HepG2 (cell line): Measurements from ENCODE around the gene SIN3A. TPM values are rescaled to one million over a fixed set of nuclear protein-coding genes. Genes with fewer than 3 reads are reported as not detected.
A peak's percentile ranks its signal among the peaks of the same experiment; 100 is the strongest.

Source experiments
- CBFB ChIP-seq: sonication (generic); formaldehyde crosslinking; IDR thresholded peaks from 2 replicates; pipeline ENCODE4 v1.4.0; 2020; ENCODE audit warnings: missing genetic modification reagents
- ELF1 ChIP-seq: sonication (generic); formaldehyde crosslinking; IDR thresholded peaks from 2 replicates; pipeline ENCODE4 v1.4.0; 2020; ENCODE audit warnings: missing genetic modification reagents
- ELF3 ChIP-seq: IDR thresholded peaks from 2 replicates; pipeline ENCODE4 v1.6.1; 2016; ENCODE audit warnings: missing genetic modification reagents, missing compliant biosample characterization
- HMG20B ChIP-seq: conservative IDR thresholded peaks from 2 replicates; pipeline ENCODE4 v1.6.1; 2016; ENCODE audit warnings: missing genetic modification reagents, missing compliant biosample characterization
- KLF6 ChIP-seq: IDR thresholded peaks from 2 replicates; pipeline ENCODE4 v1.8.0; 2016; ENCODE audit warnings: missing biosample characterization, missing genetic modification reagents
- NAIF1 ChIP-seq: sonication (generic); formaldehyde crosslinking; IDR thresholded peaks from 2 replicates; pipeline ENCODE4 v1.5.0; 2020; ENCODE audit warnings: mild to moderate bottlenecking, missing genetic modification reagents, borderline replicate concordance
- POLR2A ChIP-seq, 2 experiments: IDR thresholded peaks; 2 replicates each; pipeline ENCODE4 v1.6.1; 2011; ENCODE audit warnings: low read depth in 2 of 2, low read length in 2 of 2, mild to moderate bottlenecking in 1 of 2, moderate library complexity in 1 of 2; ENCODE audit not compliant: insufficient read depth in 1 of 2
- RCOR2 ChIP-seq: IDR thresholded peaks from 2 replicates; pipeline ENCODE4 v1.6.1; 2016; ENCODE audit warnings: missing biosample characterization, missing genetic modification reagents
- SRF ChIP-seq: IDR thresholded peaks from 2 replicates; pipeline ENCODE4 v1.6.1; 2011; ENCODE audit warnings: mild to moderate bottlenecking, low read depth, low read length, moderate library complexity
- ZNF484 ChIP-seq: sonication (generic); formaldehyde crosslinking; IDR thresholded peaks from 2 replicates; pipeline ENCODE4 v1.5.1; 2020; ENCODE audit warnings: mild to moderate bottlenecking, low read depth, missing genetic modification reagents, borderline replicate concordance
- ZNF563 ChIP-seq: sonication (generic); formaldehyde crosslinking; IDR thresholded peaks from 2 replicates; pipeline ENCODE4 v1.8.0; 2022; ENCODE audit warnings: mild to moderate bottlenecking, moderate library complexity, missing genetic modification reagents
- ZNF605 ChIP-seq: sonication (generic); formaldehyde crosslinking; IDR thresholded peaks from 2 replicates; pipeline ENCODE4 v1.8.0; 2022; ENCODE audit warnings: mild to moderate bottlenecking, missing genetic modification reagents
- ZNF772 ChIP-seq: sonication (generic); formaldehyde crosslinking; IDR thresholded peaks from 2 replicates; pipeline ENCODE4 v1.5.0; 2020; ENCODE audit warnings: mild to moderate bottlenecking, missing genetic modification reagents
- ZNF773 ChIP-seq: sonication (generic); formaldehyde crosslinking; IDR thresholded peaks from 2 replicates; pipeline ENCODE4 v1.4.0; 2020; ENCODE audit warnings: missing genetic modification reagents, borderline replicate concordance
- ZNF850 ChIP-seq: sonication (generic); formaldehyde crosslinking; conservative IDR thresholded peaks from 2 replicates; pipeline ENCODE4 v1.9.0; 2021; ENCODE audit warnings: mild to moderate bottlenecking, missing genetic modification reagents
- ZSCAN31 ChIP-seq: sonication (generic); formaldehyde crosslinking; IDR thresholded peaks from 2 replicates; pipeline ENCODE4 v1.5.0; 2020; ENCODE audit warnings: low read depth, mild to moderate bottlenecking, missing genetic modification reagents
- polyA plus RNA-seq, 8 experiments: library from polyadenylated mRNA; depleted of rRNA in 3 of 8; stranded (reverse) in 7 of 8; unstranded in 1 of 8; fragments of >200 nt; fragmentation: Illumina TruSeq in 4 of 8; extraction: Trizol in 4 of 8; gene quantifications; 2 replicates each; pipeline versions ENCODE4 v1.2.1 to v1.2.3, GENCODE V29; 2011 to 2016; ENCODE audit warnings: low read depth in 4 of 8, missing spikeins in 1 of 8, mixed read lengths in 1 of 8; ENCODE audit not compliant: insufficient read depth in 1 of 8
- total RNA-seq, 5 experiments: library from RNA; depleted of rRNA; stranded (reverse); fragments of >200 nt; fragmentation: Illumina TruSeq; extraction: Trizol; gene quantifications; 2 replicates each; pipeline ENCODE4 v1.2.3, GENCODE V29; 2016; ENCODE audit warnings: low read depth in 1 of 5
- TF ChIP-seq, protein P1 (sequence below): sonication (generic); formaldehyde crosslinking; IDR thresholded peaks from one replicate; pipeline ENCODE4 v1.5.1; 2020; ENCODE audit warnings: mild to moderate bottlenecking, missing genetic modification reagents; ENCODE audit errors: not compliant biosample characterization
- TF ChIP-seq, protein P2 (sequence below): sonication (generic); formaldehyde crosslinking; IDR thresholded peaks from 2 replicates; pipeline ENCODE4 v1.4.0; 2020; ENCODE audit warnings: mild to moderate bottlenecking, missing genetic modification reagents
- TF ChIP-seq, protein P3 (sequence below): sonication (generic); formaldehyde crosslinking; IDR thresholded peaks from 2 replicates; pipeline ENCODE4 v1.5.0; 2020; ENCODE audit warnings: missing genetic modification reagents, mild to moderate bottlenecking, borderline replicate concordance
- TF ChIP-seq, protein P4 (sequence below), 2 experiments: fragments of 450-650 bp in 1 of 2; sonication (generic) in 1 of 2; formaldehyde crosslinking; IDR thresholded peaks; 2 replicates each; pipeline versions ENCODE4 v1.5.0 to v1.8.0; 2020 to 2022; ENCODE audit warnings: mild to moderate bottlenecking in 1 of 2, missing genetic modification reagents in 1 of 2

Gene SIN3A
- total and polyA plus RNA-seq, 2 of the 13 experiments (the other 11 are each of a cell fraction or from before 2014, with no cell fraction given), result 16.1 to 28.1 TPM

DNA sequence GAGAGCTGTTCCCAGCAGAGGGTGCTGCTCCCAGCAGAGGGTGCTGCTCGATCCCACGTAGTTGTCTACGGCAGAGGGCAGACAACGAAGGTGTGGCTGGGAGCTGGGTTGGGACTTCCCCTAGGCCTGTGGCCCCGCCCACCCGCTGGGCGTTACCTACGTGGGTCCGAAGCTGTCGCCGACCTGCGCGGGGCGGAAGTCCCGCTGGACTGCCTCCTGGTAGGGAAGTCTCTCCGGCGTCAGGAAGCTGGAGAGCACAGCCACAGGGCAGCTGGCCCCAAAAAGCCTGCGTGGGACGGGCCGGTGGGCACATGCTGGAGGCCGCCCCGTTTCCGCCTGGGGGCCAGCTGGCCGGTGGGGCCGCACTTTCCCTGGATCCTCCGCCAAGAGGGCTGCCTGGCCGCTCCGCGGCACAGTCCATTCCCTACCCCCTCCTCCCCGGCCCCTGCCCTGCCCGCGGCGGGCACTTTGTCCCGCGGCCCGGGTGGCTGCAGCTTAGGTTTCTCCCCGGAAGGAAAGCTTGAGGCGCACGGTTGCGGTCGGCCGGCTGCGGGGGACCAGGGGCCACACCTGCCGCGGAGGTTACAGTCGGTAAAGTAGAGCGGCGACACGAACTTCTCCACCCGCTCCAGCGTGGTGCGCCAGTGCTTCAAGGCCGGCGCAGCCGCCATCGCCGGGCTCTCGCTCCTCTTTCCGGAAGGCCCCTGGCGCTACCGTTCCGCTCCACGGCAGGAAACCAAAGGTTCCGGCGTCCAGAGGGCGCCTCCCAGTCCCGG, 83.4 kb downstream of the SIN3A start, which contains the start of gene MAN2C1 (continued):
- TF ChIP-seq, protein P1, sequence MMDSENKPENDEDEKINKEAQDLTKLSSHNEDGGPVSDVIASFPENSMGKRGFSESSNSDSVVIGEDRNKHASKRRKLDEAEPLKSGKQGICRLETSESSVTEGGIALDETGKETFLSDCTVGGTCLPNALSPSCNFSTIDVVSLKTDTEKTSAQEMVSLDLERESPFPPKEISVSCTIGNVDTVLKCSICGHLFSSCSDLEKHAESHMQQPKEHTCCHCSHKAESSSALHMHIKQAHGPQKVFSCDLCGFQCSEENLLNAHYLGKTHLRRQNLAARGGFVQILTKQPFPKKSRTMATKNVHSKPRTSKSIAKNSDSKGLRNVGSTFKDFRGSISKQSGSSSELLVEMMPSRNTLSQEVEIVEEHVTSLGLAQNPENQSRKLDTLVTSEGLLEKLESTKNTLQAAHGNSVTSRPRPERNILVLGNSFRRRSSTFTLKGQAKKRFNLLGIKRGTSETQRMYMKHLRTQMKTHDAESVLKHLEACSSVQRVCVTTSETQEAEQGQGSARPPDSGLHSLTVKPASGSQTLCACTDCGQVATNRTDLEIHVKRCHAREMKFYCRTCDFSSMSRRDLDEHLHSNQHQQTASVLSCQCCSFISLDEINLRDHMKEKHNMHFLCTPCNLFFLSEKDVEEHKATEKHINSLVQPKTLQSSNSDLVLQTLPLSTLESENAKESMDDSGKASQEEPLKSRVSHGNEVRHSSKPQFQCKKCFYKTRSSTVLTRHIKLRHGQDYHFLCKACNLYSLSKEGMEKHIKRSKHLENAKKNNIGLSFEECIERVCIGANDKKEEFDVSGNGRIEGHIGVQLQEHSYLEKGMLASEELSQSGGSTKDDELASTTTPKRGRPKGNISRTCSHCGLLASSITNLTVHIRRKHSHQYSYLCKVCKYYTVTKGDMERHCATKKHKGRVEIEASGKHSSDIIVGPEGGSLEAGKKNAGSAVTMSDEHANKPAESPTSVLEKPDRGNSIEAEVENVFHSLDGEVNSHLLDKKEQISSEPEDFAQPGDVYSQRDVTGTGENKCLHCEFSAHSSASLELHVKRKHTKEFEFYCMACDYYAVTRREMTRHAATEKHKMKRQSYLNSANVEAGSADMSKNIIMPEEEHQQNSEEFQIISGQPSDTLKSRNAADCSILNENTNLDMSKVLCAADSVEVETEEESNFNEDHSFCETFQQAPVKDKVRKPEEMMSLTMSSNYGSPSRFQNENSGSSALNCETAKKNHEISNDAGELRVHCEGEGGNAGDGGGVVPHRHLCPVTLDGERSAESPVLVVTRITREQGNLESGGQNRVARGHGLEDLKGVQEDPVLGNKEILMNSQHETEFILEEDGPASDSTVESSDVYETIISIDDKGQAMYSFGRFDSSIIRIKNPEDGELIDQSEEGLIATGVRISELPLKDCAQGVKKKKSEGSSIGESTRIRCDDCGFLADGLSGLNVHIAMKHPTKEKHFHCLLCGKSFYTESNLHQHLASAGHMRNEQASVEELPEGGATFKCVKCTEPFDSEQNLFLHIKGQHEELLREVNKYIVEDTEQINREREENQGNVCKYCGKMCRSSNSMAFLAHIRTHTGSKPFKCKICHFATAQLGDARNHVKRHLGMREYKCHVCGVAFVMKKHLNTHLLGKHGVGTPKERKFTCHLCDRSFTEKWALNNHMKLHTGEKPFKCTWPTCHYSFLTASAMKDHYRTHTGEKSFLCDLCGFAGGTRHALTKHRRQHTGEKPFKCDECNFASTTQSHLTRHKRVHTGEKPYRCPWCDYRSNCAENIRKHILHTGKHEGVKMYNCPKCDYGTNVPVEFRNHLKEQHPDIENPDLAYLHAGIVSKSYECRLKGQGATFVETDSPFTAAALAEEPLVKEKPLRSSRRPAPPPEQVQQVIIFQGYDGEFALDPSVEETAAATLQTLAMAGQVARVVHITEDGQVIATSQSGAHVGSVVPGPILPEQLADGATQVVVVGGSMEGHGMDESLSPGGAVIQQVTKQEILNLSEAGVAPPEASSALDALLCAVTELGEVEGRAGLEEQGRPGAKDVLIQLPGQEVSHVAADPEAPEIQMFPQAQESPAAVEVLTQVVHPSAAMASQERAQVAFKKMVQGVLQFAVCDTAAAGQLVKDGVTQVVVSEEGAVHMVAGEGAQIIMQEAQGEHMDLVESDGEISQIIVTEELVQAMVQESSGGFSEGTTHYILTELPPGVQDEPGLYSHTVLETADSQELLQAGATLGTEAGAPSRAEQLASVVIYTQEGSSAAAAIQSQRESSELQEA (CRISPR knock-in tag), result peak; percentile 63
- TF ChIP-seq CBFB (CRISPR knock-in tag) (peak; percentile 27), ZNF563 (CRISPR knock-in tag) (peak; percentile 52), ELF1 (CRISPR knock-in tag) (peak; percentile 91), ZNF772 (peak; percentile 78), POLR2A (IDR thresholded peaks at IDR 0.05; ENCODE audit: insufficient read depth in 1 of 2, low read depth in 2 of 2, low read length in 2 of 2) (peak; percentile 85 to 98), ZNF773 (CRISPR knock-in tag) (no peak; the same call in 1 of the 2 replicates), HMG20B (peak; percentile 51; the same call in 1 of the 2 replicates), SRF (peak; percentile 75), NAIF1 (CRISPR knock-in tag) (peak; percentile 93), ZNF605 (CRISPR knock-in tag) (peak; percentile 52; the same call in 1 of the 2 replicates), ZNF850 (CRISPR knock-in tag) (no peak), ZSCAN31 (CRISPR knock-in tag) (peak; percentile 80), RCOR2 (CRISPR knock-in tag) (no peak), KLF6 (CRISPR knock-in tag) (peak; percentile 46), ZNF484 (no peak), ELF3 (CRISPR knock-in tag) (peak; percentile 87)
- TF ChIP-seq, protein P2, sequence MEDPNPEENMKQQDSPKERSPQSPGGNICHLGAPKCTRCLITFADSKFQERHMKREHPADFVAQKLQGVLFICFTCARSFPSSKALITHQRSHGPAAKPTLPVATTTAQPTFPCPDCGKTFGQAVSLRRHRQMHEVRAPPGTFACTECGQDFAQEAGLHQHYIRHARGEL (CRISPR knock-in tag), result no peak
- TF ChIP-seq, protein P3, sequence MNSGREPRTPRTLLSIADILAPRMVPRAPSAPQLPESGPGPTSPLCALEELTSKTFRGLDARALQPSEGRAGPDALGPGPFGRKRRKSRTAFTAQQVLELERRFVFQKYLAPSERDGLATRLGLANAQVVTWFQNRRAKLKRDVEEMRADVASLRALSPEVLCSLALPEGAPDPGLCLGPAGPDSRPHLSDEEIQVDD (CRISPR knock-in tag), result no peak
- TF ChIP-seq, protein P4, sequence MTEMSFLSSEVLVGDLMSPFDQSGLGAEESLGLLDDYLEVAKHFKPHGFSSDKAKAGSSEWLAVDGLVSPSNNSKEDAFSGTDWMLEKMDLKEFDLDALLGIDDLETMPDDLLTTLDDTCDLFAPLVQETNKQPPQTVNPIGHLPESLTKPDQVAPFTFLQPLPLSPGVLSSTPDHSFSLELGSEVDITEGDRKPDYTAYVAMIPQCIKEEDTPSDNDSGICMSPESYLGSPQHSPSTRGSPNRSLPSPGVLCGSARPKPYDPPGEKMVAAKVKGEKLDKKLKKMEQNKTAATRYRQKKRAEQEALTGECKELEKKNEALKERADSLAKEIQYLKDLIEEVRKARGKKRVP (CRISPR knock-in tag; IDR thresholded peaks at IDR 0.05), result no peak; a peak in 2 of 4 replicates
